ENCODE data around the gene SNPH. TPM values are rescaled to one million over a fixed set of nuclear protein-coding genes. Genes with fewer than 3 reads are reported as not detected.

The SNPH gene
- total and polyA plus RNA-seq, 2 of the 8 experiments (the other 6 are each of a cell fraction or from before 2014, with no cell fraction given): 0.98 to 4.9 TPM

DNA sequence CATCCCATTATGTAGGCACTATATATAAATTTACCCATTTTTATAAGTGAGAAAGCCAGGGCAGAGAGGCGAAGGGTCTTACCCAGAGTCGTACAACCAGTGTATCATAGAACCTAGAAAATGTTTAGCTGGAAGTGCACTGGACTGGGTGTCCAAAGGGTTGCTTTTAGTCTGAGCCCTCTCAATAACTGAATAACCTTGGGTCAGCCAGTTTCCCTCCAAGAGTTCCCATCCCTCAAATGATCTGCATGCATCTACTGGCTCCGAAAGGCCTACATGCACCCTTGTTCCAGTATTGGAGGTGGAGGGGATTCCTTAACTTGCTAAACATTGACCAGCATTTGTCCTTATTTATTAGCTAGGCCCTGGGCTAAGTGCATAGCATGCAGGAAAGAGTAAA is 3.8 kb downstream of the SNPH start:
- Histone ChIP-seq H3K4me1 (replicated peaks in 1 of 4; ENCODE audit: control insufficient read depth in 3 of 4, insufficient read depth in 4 of 4, low read length in 3 of 4) (peaks cover 0 to 16% (median 1%) of the 10 kb centered on the region in 4 experiments; a peak in 4 of 7 replicates), H3K23ac (ENCODE audit: insufficient read length) (no peak overlapping the region), H2BK15ac (ENCODE audit: low read length) (no peak overlapping the region), H4K20me1 (replicated peaks in 1 of 2; ENCODE audit: control insufficient read depth in 1 of 2, insufficient read depth in 2 of 2, low read length in 2 of 2) (no peaks in the 10 kb centered on the region), H4K8ac (ENCODE audit: extremely low read depth, insufficient read depth, low read length) (no peak overlapping the region), H3K4ac (replicated peaks; ENCODE audit: insufficient read length, low read depth, low read length) (no peak overlapping the region), H3K56ac (replicated peaks; ENCODE audit: insufficient read length, low read depth, low read length) (no peak overlapping the region), H2AK5ac (ENCODE audit: low read depth, low read length) (no peak overlapping the region), H3K9me3 (ENCODE audit: insufficient read depth in 2 of 2, low read depth in 1 of 2, low read length in 1 of 2) (no peaks in the 10 kb centered on the region), H2BK20ac (ENCODE audit: low read length) (no peak overlapping the region), H3K79me2 (ENCODE audit: control insufficient read depth in 1 of 2, insufficient read depth in 2 of 2, low read length in 2 of 2) (no peaks in the 10 kb centered on the region), H2BK120ac (replicated peaks; ENCODE audit: low read depth, low read length) (no peak overlapping the region), H3K27ac (ENCODE audit: low read depth, low read length) (no peak overlapping the region), H4K91ac (replicated peaks; ENCODE audit: insufficient read length, low read length) (no peak overlapping the region), H4K5ac (ENCODE audit: insufficient read length, low read depth, low read length) (no peak overlapping the region), H2BK5ac (ENCODE audit: low read depth, low read length) (no peak overlapping the region), H3K4me3 (ENCODE audit: extremely low read depth in 1 of 4, insufficient read depth in 2 of 4, low read depth in 3 of 4, low read length in 4 of 4) (no peak overlapping the region), H3K4me2 (ENCODE audit: insufficient read depth in 1 of 2, low read depth in 2 of 2, low read length in 2 of 2) (no peak overlapping the region), H2AFZ (ENCODE audit: low read length) (no peak overlapping the region), H3K79me1 (ENCODE audit: low read depth, low read length) (no peaks in the 10 kb centered on the region), H3K18ac (ENCODE audit: extremely low read depth, low read length) (no peak overlapping the region), H3K23me2 (ENCODE audit: low read depth, low read length) (peaks cover 4% of the 10 kb centered on the region; the same call in 1 of the 2 replicates), H3K27me3 (replicated peaks in 1 of 4; ENCODE audit: control insufficient read depth in 3 of 4, extremely low read depth in 1 of 4, insufficient read depth in 3 of 4, low read length in 3 of 4) (peaks cover 0 to 1% (median 0%) of the 10 kb centered on the region in 4 experiments; a peak in 2 of 7 replicates), H3K9ac (replicated peaks in 1 of 4; ENCODE audit: extremely low read depth in 1 of 4, low read depth in 3 of 4, low read length in 3 of 4) (no peak overlapping the region), H2BK12ac (ENCODE audit: low read depth, low read length) (no peak overlapping the region), H3K36me3 (ENCODE audit: control insufficient read depth in 2 of 4, insufficient read depth in 4 of 4, low read length in 3 of 4) (no peaks in the 10 kb centered on the region), H3K14ac (ENCODE audit: insufficient read length) (no peak overlapping the region)
- TF ChIP-seq CREB1 (IDR thresholded peaks at IDR 0.05) (no peak), JUN (IDR thresholded peaks at IDR 0.05; ENCODE audit: low read depth, low read length) (no peak), KDM5A (IDR thresholded peaks at IDR 0.05; ENCODE audit: low read length) (no peak), CBX5 (IDR thresholded peaks at IDR 0.05; ENCODE audit: low read depth, low read length) (no peak), PHF8 (conservative IDR thresholded peaks at IDR 0.05; ENCODE audit: low read depth, low read length) (no peak), MAFK (IDR thresholded peaks at IDR 0.05; ENCODE audit: low read depth, low read length) (no peak)
- TF ChIP-seq, protein P1, sequence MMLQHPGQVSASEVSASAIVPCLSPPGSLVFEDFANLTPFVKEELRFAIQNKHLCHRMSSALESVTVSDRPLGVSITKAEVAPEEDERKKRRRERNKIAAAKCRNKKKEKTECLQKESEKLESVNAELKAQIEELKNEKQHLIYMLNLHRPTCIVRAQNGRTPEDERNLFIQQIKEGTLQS (IDR thresholded peaks at IDR 0.05; ENCODE audit: insufficient read depth, low read depth, low read length): no peak
- FAIRE-seq: no peak
- ChIA-PET CTCF (ENCODE audit: partially characterized antibody) (interaction anchor here (1.9 kb wide), 1 partner anchor 12 kb away, joined by 7 read pairs; no protein-coding TSS in a partner anchor), POLR2A (ENCODE audit: partially characterized antibody) (interaction anchor here (0.8 kb wide), 1 partner anchor 42 kb away, joined by 3 read pairs; no protein-coding TSS in a partner anchor)
- no peak for DNase-seq (ENCODE audit: low read depth in 1 of 2, low spot score in 2 of 2)
- 93% methylated on average over 3 of the region's 3 CpGs; no CpG with 5 or more reads in 1 of the 2 experiments for WGBS, 2 experiments (ENCODE audit: extremely low coverage in 1 of 2, insufficient coverage in 1 of 2, insufficient read length in 1 of 2, insufficient replicate concordance in 2 of 2, low coverage in 1 of 2, low lambda C conversion rate in 2 of 2, missing lambda C conversion rate in 1 of 2)

Measured in H1 (cell line).